Posterior cingulate gyrus (tissue), 11 donors: ENCODE results near the gene KIDINS220.

ENCODE experiments used
- DNase-seq, 10 donors: peaks; one replicate each; pipeline versions ENCODE4 v3.0.0 to v3.0.0-alpha.2; 2020 to 2021; ENCODE audit warnings: mixed read lengths in 3 of 10
- intact Hi-C: fragments of 100-400 bp; cut with DNase I; formaldehyde crosslinking; loops from one replicate; pipeline ENCODE4 v1.15.1; 2023

Gene KIDINS220

DNA sequence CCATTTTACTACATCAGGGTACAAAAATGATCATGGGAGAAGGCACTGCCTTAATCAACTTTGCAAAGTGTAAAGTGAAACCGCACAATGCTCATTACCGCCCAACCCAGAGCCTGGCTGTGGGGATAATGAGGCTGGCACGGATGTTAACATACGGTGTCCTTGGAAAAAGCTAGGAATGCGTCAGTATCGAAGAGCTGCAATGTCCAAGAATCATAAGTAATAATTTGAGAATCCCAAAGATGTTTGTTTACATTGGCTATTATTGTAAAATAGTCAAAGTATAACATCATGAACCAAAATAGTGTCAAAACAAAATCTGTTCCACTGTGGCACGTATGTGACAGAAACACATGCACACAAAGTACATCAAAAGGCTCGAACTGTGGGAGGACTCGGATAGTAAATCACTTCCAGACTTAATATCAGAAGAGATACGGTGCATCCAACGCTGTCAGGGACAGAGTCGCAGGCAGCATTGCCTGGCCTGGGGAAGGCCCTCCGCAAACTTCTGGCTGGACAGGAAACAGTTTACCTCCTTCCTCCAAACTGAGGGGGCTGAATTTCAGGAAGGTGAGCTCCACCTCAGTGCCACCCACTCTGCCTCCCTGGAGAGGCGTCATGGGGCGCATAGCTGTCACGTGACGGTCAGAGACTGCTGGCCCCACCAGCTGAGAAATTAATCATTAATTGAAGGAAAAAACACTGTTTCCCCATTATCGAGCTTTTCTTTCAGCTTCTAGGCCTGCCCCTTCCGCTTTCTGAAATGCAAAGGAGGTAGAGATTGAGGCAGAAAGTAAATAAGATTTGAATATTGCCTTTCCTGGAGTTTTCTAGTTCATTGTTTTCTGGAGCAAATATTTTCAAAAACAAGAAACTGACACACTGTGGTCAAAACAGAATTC, 157.3 kb downstream of the KIDINS220 start:
- peak in 1 of 10 donors; percentile 82 for DNase-seq

DNA sequence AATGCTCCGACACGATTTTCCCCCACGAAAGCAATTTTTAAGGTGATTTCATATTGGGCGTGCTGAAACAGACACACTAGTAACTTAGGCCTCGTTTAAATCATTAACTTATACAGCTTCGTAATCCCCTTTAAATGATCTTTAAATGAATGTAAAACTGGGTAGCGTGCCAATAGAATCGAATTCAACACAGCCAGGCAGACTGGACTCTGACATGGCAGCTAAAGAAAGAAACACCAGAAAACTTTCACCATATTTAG, 157.9 kb downstream of the KIDINS220 start:
- no peak for DNase-seq
- intact Hi-C loops = loop anchor here (5.0 kb wide), 1 partner anchor 102 kb away; no protein-coding TSS in a partner anchor

More for the DNA sequence above, 157.3 kb downstream of the KIDINS220 start:
- intact Hi-C loops = loop anchor here (5.0 to 10.0 kb wide), 3 partner anchors 103 to 955 kb away; no protein-coding TSS in a partner anchor
